Stomach (tissue), 9 donors: Measurements from ENCODE around the gene TNS3. TPM values are rescaled to one million over a fixed set of nuclear protein-coding genes. Genes with fewer than 3 reads are reported as not detected.

Source experiments
- DNase-seq, 2 donors: peaks; one replicate each; pipeline versions ENCODE4 v3.0.0 to v3.0.0-alpha.2; 2013 to 2019
- H3K27ac ChIP-seq, 5 donors: fragments of 200-600 bp in 4 of 5; sonication (generic) in 4 of 5; one replicate each; pipeline ENCODE4 v1.5.1; 2013 to 2019; ENCODE audit warnings: mild to moderate bottlenecking in 1 of 5, moderate library complexity in 1 of 5
- H3K27me3 ChIP-seq, 3 donors: fragments of 200-600 bp; sonication (generic); one replicate each; pipeline ENCODE4 v1.5.1; 2017 to 2019; ENCODE audit warnings: mixed run types in 1 of 3
- H3K36me3 ChIP-seq, 4 donors: fragments of 200-600 bp; sonication (generic); 1 replicate in 3 of 4; 2 replicates in 1 of 4; pipeline ENCODE4 v1.5.1; 2016 to 2019
- H3K4me1 ChIP-seq, 4 donors: fragments of 200-600 bp; sonication (generic); one replicate each; pipeline ENCODE4 v1.5.1; 2016 to 2019
- H3K4me3 ChIP-seq, 4 donors: fragments of 200-600 bp; sonication (generic) in 3 of 4; one replicate each; pipeline ENCODE4 v1.5.1; 2016 to 2019; ENCODE audit warnings: mild to moderate bottlenecking in 1 of 4
- H3K9me3 ChIP-seq, 4 donors: fragments of 200-600 bp; sonication (generic); one replicate each; pipeline ENCODE4 v1.5.1; 2016 to 2019
- EP300 ChIP-seq: sonication (generic); formaldehyde crosslinking; IDR thresholded peaks from one replicate; pipeline ENCODE4 v1.6.1; 2017; ENCODE audit warnings: antibody characterized with exemption
- POLR2A ChIP-seq, 4 donors: fragments of 450-650 bp; IDR thresholded peaks; one replicate each; pipeline ENCODE4 v1.6.1; 2016; ENCODE audit warnings: antibody characterized with exemption in 4 of 4, control low read depth in 2 of 4, mild to moderate bottlenecking in 1 of 4, moderate library complexity in 1 of 4
- POLR2AphosphoS5 ChIP-seq, 3 donors: sonication (generic); formaldehyde crosslinking; IDR thresholded peaks; one replicate each; pipeline ENCODE4 v1.6.1; 2016; ENCODE audit warnings: antibody characterized with exemption in 3 of 3
- WGBS, 5 donors: extraction: QIAGEN DNeasy Blood & Tissue Kit in 3 of 5; methylation state at CpG; one replicate each; pipeline versions ENCODE4 v1.1.5 to v1.1.7; 2013 to 2018; 5-methylcytosine and 5-hydroxymethylcytosine counted together
- intact Hi-C: fragments of 100-400 bp; cut with DNase I; formaldehyde crosslinking; loops from one replicate; pipeline ENCODE4 v1.15.1; 2023; ENCODE audit warnings: low total_unique reads
- polyA plus RNA-seq, 3 donors: library from polyadenylated mRNA; stranded (reverse); fragments of 200-250 nt; gene quantifications; one replicate each; pipeline ENCODE4 v1.2.3, GENCODE V29; 2013
- total RNA-seq, 5 donors: library from RNA; depleted of rRNA; stranded (reverse); fragments of >200 nt; gene quantifications; one replicate each; pipeline versions ENCODE4 v1.1.0 to v1.2.3, GENCODE V29; 2014 to 2016
- TF ChIP-seq, protein P1 (sequence below), 7 experiments: fragments of 450-650 bp in 4 of 7; fragments of 200-600 bp in 3 of 7; sonication (generic) in 3 of 7; IDR thresholded peaks; one replicate each; pipeline ENCODE4 v1.5.1; 2016 to 2019; ENCODE audit warnings: antibody characterized with exemption in 7 of 7, control low read depth in 2 of 7, mild to moderate bottlenecking in 1 of 7
- donor health status: healthy with polysubstance abuse.
- donor health status: Bipolar disorder and iron deficiency.
- donor health status: healthy.

Gene TNS3
- total and polyA plus RNA-seq, 8 donors: 10.0 to 105 (median 41.0) TPM

DNA sequence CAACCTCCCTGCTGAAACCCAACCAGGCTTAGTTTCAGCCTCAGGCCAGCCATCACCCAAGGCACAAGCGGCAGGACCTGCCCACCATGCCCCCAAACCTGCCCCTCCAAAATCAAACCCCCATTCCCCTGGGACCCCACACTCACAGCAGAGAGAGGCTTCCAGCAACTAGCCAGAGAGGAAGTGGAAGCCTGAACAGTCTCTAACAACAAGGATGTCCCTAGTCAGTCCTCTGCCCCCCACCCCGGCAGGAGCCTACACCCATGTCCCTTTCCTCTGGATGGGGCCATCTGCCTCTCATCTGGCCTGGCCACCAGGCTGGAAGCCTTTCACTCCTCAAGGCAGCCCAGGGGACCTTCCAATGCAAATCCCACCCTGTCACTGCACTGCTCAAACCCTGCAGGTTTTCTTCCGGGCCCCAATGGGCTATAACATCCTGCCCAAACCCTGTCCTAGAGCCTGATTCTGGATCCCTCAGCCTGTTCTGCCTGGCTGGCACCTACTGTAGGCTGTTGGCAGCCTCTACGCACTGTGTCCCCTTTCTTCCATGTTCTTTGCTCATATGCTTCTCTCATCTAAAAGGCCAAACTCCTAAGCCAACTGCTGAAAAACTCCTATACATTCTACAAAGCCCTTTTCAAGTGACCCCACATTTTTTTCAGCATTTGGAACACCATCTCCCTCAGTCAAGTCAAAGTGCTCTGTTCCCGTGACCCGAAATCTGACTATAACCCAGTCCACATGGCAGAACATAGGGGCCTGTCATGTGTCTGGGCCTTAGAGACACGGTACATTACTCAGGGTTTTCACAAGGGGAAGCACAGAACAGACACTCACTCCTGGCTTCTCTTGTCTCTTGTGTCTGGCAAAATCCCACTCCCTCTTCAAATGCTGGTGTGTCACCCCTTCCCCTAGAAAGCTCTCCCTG, 253.3 kb downstream of the TNS3 start:
- TF ChIP-seq EP300 (no peak), POLR2AphosphoS5 (IDR thresholded peaks at IDR 0.05) (no peak), POLR2A (IDR thresholded peaks at IDR 0.05) (no peak)
- TF ChIP-seq, protein P1, sequence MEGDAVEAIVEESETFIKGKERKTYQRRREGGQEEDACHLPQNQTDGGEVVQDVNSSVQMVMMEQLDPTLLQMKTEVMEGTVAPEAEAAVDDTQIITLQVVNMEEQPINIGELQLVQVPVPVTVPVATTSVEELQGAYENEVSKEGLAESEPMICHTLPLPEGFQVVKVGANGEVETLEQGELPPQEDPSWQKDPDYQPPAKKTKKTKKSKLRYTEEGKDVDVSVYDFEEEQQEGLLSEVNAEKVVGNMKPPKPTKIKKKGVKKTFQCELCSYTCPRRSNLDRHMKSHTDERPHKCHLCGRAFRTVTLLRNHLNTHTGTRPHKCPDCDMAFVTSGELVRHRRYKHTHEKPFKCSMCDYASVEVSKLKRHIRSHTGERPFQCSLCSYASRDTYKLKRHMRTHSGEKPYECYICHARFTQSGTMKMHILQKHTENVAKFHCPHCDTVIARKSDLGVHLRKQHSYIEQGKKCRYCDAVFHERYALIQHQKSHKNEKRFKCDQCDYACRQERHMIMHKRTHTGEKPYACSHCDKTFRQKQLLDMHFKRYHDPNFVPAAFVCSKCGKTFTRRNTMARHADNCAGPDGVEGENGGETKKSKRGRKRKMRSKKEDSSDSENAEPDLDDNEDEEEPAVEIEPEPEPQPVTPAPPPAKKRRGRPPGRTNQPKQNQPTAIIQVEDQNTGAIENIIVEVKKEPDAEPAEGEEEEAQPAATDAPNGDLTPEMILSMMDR (IDR thresholded peaks at IDR 0.05): no peak
- no peak for DNase-seq
- peaks cover 4 to 31% (median 21%) of the 10 kb centered on the region in 4 donors for H3K36me3 ChIP-seq
- 61 to 69% (median 64%) methylated on average over 6 to 7 of the region's 7 CpGs for WGBS, 5 donors
- intact Hi-C loops: no loop called here
- peak overlapping the region; percentile 65 to 83 (median 79) for H3K27ac ChIP-seq
- no peaks in the 10 kb centered on the region for H3K9me3 ChIP-seq
- H3K27me3 ChIP-seq: no peaks in the 10 kb centered on the region
- H3K4me1 ChIP-seq: peaks cover 39 to 72% (median 50%) of the 10 kb centered on the region in 4 donors
- H3K4me3 ChIP-seq: peak overlapping the region in 3 of 4 donors; percentile 20 to 31 (median 22)

DNA sequence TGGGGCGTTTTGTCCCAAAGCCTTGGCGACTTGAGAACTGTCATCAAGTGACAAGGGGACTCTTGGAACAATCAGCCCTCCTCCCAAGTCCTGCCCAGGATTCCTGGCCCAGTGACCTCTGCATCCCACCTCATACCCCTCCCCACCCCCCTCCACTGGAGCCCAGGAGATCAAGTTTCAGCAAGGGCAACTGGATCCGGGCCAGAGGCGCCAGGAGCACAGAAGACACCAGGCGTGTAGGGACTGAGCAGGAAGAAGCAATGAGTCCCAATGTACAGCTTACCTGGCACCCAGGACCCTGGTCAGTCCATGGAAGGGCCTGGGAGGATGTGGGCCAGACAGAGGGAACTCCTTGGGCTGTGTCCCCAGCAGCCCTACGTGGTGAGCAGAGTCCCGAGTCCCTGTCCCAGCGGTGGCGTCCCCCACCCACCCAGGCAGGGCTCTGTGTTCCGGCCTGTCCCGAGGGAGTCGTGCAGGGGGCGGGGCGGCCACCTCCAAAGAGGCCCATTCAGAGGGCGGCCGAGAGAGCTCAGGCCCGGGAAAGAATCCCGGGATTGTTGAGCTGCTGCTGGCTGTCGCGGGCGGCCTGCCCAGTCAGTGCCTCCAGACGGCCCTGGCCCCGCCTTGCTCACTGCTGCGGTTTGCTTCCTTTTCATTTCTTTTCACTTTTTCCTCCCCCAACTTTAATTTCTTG, 254.1 kb downstream of the TNS3 start:
- Histone ChIP-seq H3K27me3 (no peaks in the 10 kb centered on the region), H3K4me3 (peak overlapping the region; percentile 14 to 31 (median 21)), H3K4me1 (peaks cover 39 to 64% (median 46%) of the 10 kb centered on the region in 4 donors), H3K9me3 (no peaks in the 10 kb centered on the region), H3K27ac (peak overlapping the region; percentile 65 to 83 (median 79)), H3K36me3 (peaks cover 4 to 31% (median 22%) of the 10 kb centered on the region in 4 donors)
- intact Hi-C loops: no loop called here
- WGBS, 5 donors: 16 to 34% (median 22%) methylated on average over 22 to 24 of the region's 24 CpGs
- peak; percentile 85 to 95 for DNase-seq
- TF ChIP-seq, protein P1 (IDR thresholded peaks at IDR 0.05): no peak
- TF ChIP-seq POLR2A (IDR thresholded peaks at IDR 0.05): no peak
- peak in 1 of 3 donors; percentile 22 for TF ChIP-seq POLR2AphosphoS5 (IDR thresholded peaks at IDR 0.05)
- TF ChIP-seq EP300: no peak

- Histone ChIP-seq H3K36me3 (peaks cover 4 to 30% (median 21%) of the 10 kb centered on the region in 4 donors), H3K4me3 (peak overlapping the region in 2 of 4 donors; percentile 14 to 18), H3K27me3 (no peaks in the 10 kb centered on the region), H3K4me1 (peaks cover 39 to 60% (median 46%) of the 10 kb centered on the region in 4 donors), H3K27ac (peak overlapping the region; percentile 65 to 83 (median 79)), H3K9me3 (no peaks in the 10 kb centered on the region)
- no peak for TF ChIP-seq EP300
- no peak for TF ChIP-seq POLR2A (IDR thresholded peaks at IDR 0.05)
- no peak for TF ChIP-seq POLR2AphosphoS5 (IDR thresholded peaks at IDR 0.05)
- TF ChIP-seq, protein P1 (IDR thresholded peaks at IDR 0.05): no peak
- 71 to 82% (median 74%) methylated on average over 7 of the region's 7 CpGs for WGBS, 5 donors
- no peak for DNase-seq
- intact Hi-C loops: no loop called here
These were observed 254.6 kb downstream of the TNS3 start for GRCh38 chr7:47327346-47327697.

DNA sequence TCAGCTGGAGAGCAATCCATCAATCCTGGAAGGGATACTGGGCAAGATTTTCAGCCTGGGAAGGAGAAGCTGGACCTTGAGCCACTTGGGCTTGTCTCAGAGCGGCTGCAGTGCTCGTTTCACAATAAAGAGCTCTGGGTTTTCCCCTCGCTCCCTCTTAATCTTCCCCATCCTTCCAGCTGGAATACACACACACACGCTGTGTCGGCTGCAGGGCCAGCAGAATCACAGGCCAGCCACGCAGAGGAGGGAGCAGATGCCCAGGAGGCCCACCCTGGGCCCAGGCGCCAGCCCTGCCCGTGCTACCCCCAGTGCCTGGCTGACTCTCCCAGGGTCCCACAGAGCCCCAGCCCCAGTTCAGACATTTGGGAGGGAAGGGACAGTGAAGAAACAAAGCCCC, 255.1 kb downstream of the TNS3 start:
- 35 to 73% (median 45%) methylated on average over 8 of the region's 8 CpGs for WGBS, 5 donors

More for the DNA sequence above, 255.1 kb downstream of the TNS3 start:
- intact Hi-C loops: no loop called here
- DNase-seq: peak in 1 of 2 donors; percentile 80
- peaks cover 4 to 27% (median 19%) of the 10 kb centered on the region in 4 donors for H3K36me3 ChIP-seq
- peak overlapping the region in 1 of 4 donors; percentile 18 for H3K4me3 ChIP-seq
- H3K27ac ChIP-seq: peak overlapping the region in 4 of 5 donors; percentile 78 to 83 (median 80)
- H3K9me3 ChIP-seq: no peaks in the 10 kb centered on the region
- peaks cover 39 to 60% (median 46%) of the 10 kb centered on the region in 4 donors for H3K4me1 ChIP-seq
- H3K27me3 ChIP-seq: no peaks in the 10 kb centered on the region
- TF ChIP-seq POLR2AphosphoS5 (IDR thresholded peaks at IDR 0.05) (no peak), POLR2A (IDR thresholded peaks at IDR 0.05) (no peak), EP300 (no peak)
- TF ChIP-seq, protein P1 (IDR thresholded peaks at IDR 0.05): no peak
